ENCODE results near the gene PFKL. TPM values are rescaled to one million over a fixed set of nuclear protein-coding genes. Genes with fewer than 3 reads are reported as not detected.
"Not testable (repeated sequence)": the region's sequence is repeated elsewhere in the genome, so short reads cannot be mapped to it uniquely, and the experiment has no call there.

The PFKL gene
- total RNA-seq, 1 experiment from 2014 or later: 70.6 TPM

DNA sequence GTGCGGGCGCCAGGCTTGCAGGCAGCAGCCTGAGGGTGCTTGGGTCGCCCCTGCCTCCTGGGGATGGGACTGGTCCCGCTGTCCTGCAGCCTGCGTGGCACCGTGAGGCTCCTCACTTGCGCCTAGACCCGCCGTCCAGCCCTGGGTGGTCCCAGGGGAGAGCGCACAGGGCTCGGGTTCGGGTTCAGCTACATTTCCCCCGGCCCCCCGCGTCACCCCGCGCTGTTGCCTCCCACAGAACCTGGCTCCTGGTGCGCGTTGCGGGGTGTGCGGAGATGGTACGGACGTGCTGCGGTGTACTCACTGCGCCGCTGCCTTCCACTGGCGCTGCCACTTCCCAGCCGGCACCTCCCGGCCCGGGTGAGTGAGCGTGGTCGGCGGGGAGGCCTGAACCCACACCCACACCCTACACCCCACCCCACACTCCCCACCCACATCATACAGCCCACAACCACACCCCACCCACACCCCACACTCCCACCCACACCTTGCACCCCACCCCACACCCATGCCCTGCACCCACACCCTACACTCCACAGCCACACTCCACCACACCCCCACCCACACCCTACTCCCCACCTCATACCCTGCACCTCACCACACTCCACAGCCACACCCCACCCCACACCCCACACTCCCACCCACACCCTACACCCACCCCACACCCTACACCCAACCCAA is 6.2 kb upstream of the PFKL start:
- no peak for DNase-seq (ENCODE audit: low read depth)

DNA sequence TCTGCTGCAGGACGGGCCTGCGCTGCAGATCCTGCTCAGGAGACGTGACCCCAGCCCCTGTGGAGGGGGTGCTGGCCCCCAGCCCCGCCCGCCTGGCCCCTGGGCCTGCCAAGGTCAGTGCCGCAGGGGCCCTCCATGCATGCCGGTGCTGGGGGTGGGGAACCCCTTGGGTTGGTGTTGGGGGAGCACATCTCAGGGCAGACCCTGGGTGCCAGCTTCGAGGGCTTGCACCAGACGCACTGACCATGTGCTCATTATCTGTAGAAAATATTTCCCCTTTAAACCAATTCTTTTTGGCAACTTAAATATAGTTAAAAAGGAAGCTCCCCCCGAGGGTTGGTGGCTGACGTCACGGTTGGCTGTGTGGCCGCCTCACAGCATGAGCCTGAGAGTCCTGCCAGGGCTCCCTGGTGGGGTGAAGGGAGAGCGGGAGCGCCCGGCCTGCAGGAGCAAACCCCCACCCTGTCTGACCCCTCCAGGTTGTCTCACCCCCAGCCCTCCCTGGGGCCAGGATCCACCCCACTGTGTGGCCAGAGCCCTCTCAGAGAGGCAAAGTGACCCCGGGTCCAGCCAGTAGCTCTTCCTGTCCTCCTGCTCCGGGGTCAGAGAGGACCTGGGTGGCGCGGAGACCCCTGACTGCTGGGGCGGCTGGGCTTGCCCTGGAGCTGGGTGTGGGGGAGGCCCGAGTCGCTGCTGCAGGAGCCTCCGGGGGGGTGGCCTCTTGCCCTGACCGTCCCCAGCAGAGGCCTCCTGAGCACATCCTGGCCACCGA is 5.3 kb upstream of the PFKL start:
- peak; percentile 31 for DNase-seq (ENCODE audit: low read depth)

DNA sequence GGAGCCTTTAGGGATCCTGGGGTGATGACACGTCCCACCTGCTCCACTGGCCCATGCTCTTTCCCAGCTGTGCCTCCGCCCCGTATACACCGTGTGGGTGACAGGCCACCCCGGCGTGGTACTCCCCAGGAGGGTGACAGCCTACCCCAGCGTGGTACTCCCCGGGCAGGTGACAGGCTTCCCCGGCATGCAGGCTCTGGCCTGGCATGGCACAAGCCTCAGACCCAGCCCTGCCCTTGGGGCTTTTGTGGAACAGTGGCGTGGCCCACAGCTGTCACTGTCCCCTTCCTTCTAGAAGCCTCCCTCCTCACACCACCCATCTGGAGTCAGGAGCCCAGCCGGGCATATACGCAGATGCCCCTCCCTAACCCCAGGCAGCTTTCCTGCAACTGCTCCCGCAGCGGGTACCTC is 4.7 kb upstream of the PFKL start:
- no peak for DNase-seq (ENCODE audit: low read depth)

DNA sequence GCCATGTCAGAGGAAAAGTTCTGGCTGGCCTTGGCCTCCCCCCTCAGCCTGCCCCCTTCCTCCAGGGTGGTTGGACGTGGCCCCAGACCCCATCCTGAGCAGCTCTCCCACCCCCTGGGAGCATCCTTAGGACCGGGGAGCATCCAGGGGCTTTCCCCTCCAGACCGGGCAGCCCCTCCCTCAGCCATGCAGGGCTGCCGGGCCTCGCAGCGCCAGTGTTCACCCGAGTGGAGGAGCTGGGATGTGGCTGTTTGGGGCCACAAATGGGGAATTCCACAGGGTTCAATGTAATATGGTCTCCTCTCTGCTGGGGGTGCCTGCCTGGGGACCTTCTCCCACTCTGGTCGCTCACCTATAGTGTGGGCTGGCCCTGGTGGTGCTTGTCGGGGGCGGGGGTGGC is 4.2 kb upstream of the PFKL start:
- no peak for DNase-seq (ENCODE audit: low read depth)

DNA sequence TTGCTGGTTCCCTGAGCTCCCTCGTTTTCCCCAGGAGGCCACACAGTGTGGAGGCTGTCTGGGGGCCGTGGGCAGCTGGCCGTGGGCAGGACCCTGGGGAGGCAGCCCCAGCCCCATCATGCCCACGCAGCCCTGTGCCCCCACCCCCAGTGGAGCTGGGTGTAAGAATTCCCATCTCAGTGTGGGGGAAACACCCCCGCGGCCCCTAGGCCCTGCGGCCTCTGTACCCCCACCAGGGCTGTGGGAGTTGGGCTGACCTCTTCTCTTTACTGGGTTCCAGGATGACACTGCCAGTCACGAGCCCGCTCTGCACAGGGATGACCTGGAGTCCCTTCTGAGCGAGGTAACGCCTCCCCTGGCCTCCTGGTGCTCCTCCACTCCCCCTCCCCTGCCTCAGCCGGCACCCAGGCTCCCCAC is 3.7 kb upstream of the PFKL start:
- DNase-seq (ENCODE audit: low read depth): no peak

DNA sequence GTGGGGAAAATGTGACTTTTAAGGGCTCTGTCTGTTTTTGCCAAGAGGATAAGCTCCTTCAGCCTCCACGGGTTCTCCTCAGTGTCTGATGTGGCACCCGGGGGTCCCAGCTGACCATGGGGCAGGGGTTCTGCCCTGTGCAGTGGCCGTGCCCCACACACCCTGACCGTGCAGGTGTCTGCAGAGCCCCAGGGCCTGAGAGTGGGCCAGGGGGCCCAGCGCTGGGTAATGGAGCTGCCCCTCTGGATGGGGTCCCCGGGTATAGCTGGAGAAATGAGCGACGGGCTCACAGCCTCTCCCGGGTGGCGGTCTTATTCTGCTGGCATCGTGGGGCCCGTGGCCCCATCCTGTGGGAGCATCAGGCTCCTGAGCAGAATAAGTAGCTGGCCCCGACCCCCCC is 2.9 kb upstream of the PFKL start:
- DNase-seq (ENCODE audit: low read depth): no peak

DNA sequence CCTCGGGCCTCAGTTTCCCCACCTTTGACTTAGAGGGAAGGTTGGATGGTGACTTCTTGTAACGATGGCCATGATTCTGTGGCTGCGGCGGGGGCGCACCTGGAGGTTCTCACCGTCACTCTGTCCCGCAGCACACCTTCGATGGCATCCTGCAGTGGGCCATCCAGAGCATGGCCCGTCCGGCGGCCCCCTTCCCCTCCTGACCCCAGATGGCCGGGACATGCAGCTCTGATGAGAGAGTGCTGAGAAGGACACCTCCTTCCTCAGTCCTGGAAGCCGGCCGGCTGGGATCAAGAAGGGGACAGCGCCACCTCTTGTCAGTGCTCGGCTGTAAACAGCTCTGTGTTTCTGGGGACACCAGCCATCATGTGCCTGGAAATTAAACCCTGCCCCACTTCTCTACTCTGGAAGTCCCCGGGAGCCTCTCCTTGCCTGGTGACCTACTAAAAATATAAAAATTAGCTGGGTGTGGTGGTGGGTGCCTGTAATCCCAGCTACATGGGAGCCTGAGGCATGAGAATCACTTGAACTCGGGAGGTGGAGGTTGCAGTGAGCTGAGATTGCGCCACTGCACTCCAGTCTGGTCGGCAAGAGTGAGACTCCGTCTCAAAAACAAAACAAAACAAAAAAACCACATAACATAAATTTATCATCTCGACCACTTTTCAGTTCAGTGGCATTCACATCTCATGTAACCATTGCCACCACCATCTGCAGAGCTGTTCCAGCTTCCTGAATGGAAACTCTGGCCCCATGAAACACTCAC is 2.1 kb upstream of the PFKL start:
- peak; percentile 71 for DNase-seq (ENCODE audit: low read depth)

DNA sequence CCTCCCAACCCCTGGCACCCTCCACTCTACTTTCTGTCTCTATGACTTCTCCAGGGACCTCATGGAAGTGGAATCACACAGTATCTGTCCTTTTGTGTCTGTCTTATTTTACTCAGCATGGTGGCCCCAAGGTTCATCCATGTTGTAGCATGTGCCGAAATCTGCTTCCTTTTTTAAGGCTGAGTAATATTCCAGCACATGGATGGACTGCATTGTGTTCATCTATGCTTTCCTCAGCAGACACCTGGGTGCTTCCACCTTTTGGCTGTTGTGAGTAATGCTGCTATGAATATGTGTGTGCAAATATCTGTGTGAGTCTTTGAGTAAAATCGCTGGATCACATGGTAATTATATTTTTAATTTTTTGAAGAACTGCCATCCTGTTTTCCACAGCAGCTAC is 1.6 kb upstream of the PFKL start:
- DNase-seq (ENCODE audit: low read depth): no peak

DNA sequence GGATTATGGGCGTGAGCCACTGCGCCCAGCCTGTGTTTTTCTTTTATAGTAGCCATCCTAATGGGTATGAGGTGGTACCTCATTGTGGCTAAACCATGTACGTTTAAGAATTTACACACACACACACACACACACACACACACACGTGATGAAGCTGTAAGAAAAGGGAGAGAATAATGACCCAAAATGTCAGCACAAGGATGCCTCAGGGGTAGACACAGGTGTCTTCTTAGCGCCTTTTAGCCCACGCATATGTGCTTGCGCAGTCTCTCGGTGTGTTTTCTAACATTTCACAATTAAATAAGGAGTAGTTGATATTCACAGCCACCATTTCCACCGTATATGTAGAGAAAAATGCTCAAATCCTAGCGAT is 782 bp upstream of the PFKL start:
- no peak for DNase-seq (ENCODE audit: low read depth)

DNA sequence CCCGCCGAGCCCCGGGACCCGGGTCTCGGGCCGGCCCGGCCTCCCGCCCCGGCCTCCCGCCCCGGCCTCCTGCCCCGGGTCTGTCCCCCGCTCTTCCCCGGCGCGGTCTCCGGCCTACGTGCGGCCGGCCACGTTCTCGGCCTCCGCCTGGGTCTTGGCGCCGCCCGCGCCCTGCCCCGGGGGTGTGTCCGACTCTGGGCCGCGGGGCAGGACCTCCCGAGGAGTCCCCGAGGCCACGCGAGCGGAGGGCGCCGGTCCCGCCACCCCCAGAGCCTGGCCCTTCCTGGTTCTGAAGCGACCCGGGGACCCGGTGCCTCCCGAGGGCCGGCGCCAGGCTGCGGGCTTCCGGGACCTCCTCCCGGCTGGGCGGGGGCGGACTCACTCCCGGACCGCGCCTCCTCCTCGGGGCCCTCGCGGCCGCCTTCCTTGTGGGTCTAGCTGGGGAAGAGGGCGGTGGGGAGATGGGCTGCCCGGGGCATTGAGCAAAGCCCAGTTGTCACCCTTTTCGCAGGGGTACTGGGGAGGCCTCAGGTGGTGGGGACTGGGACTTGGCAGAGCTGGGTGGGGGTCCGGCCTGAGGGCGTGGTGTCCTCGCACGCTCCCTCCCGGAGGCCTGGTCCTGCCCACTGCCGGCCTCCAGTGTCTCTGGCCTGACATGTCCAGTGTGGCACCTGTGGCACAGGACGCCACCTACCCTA is 558 bp downstream of the PFKL start:
- peak; percentile 43 for DNase-seq (ENCODE audit: low read depth)

DNA sequence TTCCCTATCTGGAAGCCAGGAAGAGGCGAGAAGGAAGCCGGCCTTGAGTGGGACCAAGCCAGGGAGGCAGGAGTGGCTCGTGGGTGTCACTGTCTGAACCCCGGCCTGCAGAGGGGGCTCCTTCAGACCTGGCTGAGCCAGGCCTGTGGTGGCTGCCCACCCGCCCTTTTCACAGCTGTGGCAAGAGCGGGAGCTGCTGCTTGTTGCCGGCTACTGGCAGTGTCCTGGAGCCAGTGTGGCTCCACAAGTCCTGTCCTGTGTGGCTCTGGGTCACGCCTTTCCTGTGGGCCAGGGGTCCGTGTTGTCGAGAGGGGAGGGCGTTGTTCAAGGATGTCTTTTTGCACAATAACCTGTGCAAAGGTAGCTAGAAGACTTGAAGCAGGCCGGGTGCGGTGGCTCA is 1.3 kb downstream of the PFKL start:
- no peak for DNase-seq (ENCODE audit: low read depth)

DNA sequence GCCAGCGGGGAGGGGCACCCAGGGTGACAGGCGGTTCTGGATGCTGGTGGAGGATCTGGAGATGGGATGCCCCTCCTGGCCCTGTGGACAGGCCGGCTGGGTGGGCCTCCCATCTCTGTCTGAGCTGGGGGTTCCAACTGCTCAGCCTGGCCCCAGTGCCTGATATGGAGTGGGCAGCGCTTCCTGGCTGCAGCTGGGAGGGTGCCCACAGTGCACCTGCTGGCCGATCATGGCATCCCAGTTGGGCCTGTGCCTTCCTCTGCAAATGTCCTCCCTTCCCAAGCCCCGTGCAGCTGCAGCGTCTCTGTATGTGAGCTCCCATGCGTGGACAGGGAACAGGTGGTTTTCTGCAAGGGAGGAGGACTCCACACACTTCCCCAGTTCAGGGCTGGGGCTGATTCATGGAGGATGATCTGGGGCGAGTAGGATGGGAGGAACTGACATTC is 2.1 kb downstream of the PFKL start:
- DNase-seq (ENCODE audit: low read depth): no peak

DNA sequence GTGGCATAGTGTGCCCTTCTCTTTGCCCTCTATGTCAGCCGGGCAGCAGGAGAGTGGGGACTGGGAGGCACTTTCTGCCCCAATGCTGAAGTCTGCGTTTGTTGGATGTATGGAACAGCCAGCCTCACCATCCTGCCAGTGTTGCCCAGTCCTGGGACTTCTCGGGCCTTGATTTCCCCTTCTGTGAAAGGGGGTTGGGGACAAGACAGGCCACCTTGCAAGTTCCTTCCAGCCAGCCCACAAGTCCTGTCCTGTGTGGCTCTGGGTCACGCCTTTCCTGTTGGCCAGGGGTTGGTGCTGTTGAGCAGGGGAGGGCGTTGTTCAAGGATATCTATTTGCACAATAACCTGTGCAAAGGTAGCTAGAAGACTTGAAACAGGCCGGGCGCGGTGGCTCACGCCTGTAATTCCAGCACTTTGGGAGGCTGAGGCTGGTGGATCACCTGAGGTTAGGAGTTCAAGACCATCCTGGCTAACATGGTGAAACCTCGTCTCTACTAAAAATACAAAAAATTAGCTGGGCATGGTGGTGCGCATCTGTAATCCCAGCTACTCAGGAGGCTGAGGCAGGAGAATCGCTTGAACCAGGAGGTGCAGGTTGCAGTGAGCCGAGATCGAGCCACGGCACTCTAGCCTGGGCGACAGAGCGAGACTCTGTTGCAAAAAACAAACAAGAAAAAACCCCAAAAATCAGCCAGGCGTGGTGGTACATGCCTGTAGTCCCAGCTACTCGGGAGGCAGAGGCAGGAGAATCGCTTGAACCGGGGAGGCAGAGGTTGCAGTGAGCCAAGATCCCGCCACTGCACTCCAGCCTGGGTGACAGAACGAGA is 2.9 kb downstream of the PFKL start:
- not testable (repeated sequence) for DNase-seq (ENCODE audit: low read depth)

DNA sequence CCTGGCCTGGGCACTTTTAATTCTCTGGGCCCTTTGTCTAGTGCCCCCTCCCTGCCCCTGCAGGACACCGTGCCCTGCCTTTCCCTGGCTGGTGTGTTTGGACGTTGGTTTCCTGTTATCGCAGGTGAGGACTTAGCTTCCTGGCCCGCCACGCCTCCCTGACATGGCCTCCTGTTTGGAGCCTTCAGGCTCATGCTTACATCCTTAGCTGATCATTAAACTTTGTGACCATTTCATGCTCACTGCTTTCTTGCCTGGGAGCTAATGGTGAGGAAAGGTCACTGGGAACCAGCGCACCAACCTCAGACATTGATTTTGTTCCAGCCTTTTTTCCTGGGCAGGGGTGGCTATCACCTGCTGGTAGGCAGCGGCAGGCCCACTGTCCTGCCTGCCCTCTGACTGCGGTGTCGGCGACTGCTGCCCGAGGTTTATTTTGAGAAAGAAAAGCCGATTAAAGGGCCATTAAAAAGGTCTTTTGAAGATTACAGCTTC is 3.7 kb downstream of the PFKL start:
- DNase-seq (ENCODE audit: low read depth): no peak

DNA sequence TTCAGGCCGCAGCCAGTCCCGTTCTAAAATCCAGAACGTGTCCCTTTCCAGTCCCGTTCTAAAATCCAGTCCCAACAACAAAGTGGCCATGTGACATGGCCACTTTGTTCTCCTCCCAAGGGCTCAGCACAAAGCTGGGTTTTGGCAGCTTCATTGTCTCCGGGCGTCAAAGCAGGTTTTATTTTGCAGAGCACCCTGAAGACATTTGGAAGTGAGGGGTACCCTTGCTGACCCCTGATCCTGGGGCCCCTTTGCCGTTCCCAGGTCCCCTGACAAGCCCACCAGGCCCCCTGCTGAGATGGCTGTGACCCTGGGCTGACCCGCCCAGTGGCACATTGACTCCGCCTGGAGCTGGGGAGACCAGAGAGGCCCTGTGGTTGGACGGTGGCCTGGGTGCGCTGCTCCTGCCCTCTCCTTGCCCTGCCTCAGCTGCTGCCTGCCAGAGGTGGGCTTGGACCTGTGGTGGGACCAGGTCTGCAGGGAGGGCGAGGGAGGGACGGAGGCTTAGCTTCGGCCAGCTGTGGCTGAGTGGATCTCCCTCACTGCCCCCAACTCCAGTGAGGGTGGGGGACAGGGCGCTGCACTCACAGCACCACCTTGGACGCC is 4.3 kb downstream of the PFKL start:
- no peak for DNase-seq (ENCODE audit: low read depth)

DNA sequence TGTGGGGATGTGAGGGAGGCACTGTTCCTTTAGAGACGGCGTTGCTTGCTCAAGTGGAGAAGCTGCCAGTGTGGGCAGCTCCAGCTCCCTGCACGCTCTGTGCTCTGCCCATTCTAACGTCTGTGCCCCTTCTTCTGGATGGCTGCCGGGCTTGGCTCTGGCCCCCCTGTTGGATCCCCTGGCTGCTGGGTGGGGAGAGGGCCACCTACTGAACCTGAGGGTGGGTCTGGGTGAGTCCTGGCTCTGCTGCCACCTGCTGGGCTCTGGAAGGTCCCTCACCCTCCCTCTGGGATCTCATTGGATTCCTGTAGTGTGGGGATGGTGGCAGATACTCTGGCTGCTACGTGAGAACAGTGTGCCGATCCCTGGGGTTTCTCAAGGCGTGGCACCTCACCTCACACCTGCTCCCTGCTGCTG is 5.0 kb downstream of the PFKL start:
- DNase-seq (ENCODE audit: low read depth): peak; percentile 43

DNA sequence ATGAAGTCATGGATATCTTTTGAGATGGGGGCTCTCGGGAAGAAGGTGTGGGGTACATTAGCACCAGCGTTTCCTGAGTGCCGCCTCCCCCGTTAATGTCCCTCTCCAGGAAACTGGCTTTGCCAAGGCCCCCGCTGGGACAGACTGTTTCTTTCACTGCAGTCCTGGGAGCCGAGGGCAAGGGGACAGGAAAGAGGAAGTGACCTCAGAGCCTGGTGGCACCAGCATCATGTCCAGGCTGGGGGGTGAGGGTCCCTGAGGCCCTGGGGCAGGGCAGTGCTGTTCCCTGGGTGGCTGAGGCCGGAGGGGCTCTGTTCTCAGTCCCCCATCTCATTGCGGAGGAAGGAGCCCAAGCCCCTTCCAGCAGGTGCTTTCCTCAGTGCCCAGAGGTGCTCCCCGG is 5.8 kb downstream of the PFKL start:
- DNase-seq (ENCODE audit: low read depth): no peak

DNA sequence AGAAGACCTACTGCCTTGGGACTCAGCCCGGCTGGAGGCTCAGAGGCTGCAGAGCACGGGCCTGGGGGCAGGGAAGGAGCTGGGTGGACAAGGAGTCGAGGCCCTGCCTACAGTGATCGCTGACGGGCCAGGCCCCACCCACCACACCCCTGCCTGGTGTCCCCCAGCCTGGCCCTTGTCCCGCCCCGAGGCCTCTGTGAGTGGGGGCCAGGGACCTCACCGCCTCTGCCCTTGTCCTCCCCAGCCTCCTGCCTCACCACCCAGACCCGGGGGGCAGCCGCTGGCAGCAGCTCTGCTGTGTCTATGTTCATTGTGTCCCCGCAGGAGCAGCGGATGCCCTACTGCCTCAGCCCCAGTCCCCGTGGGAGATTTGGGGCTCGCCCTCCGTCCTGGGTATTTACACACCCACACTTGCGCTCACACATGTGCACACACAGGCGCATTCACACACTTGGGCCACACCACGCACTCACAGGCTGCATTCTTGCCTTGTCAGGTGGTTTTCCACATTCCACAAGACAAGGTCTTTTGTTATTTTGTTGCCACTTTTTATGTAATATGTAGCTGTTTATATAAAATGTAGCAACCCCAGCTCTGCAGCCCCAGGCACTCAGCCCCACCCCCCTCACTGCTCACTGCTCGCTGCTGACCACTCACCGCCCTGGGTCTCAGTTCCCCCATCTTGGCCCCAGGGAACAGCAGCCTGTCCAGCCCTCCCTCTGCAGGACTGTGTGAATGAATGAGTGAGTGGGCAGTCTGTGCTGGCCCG is 7.3 kb downstream of the PFKL start:
- no peak for DNase-seq (ENCODE audit: low read depth)
